A549 (cell line): Measurements from ENCODE around the gene ITM2B.

Experiments used
- CHD2 ChIP-seq: fragments of 150-350 bp; IDR thresholded peaks from 2 replicates; pipeline ENCODE4 v1.6.1; 2014; ENCODE audit warnings: low read length; ENCODE audit not compliant: partially characterized antibody
- RFX5 ChIP-seq: fragments of 450-650 bp; IDR thresholded peaks from 2 replicates; pipeline ENCODE4 v1.7.1; 2014; ENCODE audit warnings: antibody characterized with exemption, mild to moderate bottlenecking, moderate library complexity

DNA sequence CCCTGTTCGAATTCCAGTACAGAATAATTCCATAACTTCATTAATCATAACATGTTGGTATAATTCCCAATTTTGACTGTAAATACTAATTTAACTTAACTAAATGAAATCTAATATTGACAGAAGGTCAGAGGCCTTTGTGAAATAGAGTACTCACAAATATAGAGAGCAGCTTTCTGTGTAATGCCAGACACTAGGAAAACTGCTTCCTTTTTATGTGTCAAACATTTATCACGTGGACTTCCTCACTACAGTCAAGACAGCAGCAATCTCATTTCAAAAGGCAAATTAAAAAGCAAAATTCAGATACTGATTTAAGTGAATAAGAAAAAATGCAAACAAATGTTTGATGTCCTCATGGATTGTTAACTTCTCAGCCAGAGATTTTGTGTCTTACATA is 13.1 kb downstream of the ITM2B start:
- TF ChIP-seq CHD2 = no peak
- TF ChIP-seq RFX5 = no peak
